ENCODE data around the gene MPP7. TPM values are rescaled to one million over a fixed set of nuclear protein-coding genes. Genes with fewer than 3 reads are reported as not detected.

The MPP7 gene
- total RNA-seq, 5 donors from 2014 or later (not counting 1 experiment from before 2014, with no cell fraction given) = 22.8 to 35.8 (median 26.0) TPM

- Mint-ChIP-seq H3K9me3 (no peaks in the 10 kb centered on the region), H3K27me3 (no peaks in the 10 kb centered on the region), H3K27ac (no peak overlapping the region), H3K4me3 (no peak overlapping the region), H3K4me1 (peaks cover 57 to 70% (median 68%) of the 10 kb centered on the region in 3 donors), H3K36me3 (peaks cover 15% of the 10 kb centered on the region)
- CTCF ChIA-PET = interaction anchor here in 1 of 2 donors (0.6 kb wide), 1 partner anchor 24 kb away, joined by 3 read pairs; the partner anchor contains the start of gene MPP7
- Histone ChIP-seq H3K4me1 (ENCODE audit: control insufficient read depth in 1 of 2, extremely low read depth in 1 of 2, insufficient read depth in 2 of 2, low read length in 2 of 2) (peaks cover 0 to 4% of the 10 kb centered on the region in 2 experiments), H3K27me3 (replicated peaks in 1 of 2; ENCODE audit: control insufficient read depth in 2 of 2, extremely low read depth in 1 of 2, insufficient read depth in 2 of 2, low read length in 1 of 2) (no peaks in the 10 kb centered on the region), H3K4me3 (ENCODE audit: control insufficient read depth in 1 of 2, extremely low read depth in 1 of 2, low read length in 1 of 2) (no peak overlapping the region), H3K27ac (ENCODE audit: low read length) (no peak overlapping the region), H3K9me3 (no peaks in the 10 kb centered on the region), H3K36me3 (ENCODE audit: control insufficient read depth in 2 of 2, extremely low read depth in 1 of 2, insufficient read depth in 1 of 2, low read length in 1 of 2) (no peaks in the 10 kb centered on the region)
- POLR2A ChIA-PET = no interaction called here
- DNase-seq (no peak), ATAC-seq (replicated peaks in 1 of 4) (no peak)
- WGBS (ENCODE audit: insufficient coverage) = 88% methylated on average over 3 of the region's 4 CpGs
Measured at GRCh38 chr10:28278842-28279241, 24.0 kb downstream of the MPP7 start.

- CTCF ChIA-PET = interaction anchor here (0.5 to 1.1 kb wide), 3 partner anchors 39 to 104 kb away, joined by 3 read pairs; no protein-coding TSS in a partner anchor
- Mint-ChIP-seq H3K27ac (no peak overlapping the region), H3K36me3 (peaks cover 15% of the 10 kb centered on the region), H3K4me1 (peaks cover 47 to 59% (median 56%) of the 10 kb centered on the region in 3 donors), H3K4me3 (no peak overlapping the region), H3K27me3 (no peaks in the 10 kb centered on the region), H3K9me3 (no peaks in the 10 kb centered on the region)
- ATAC-seq (replicated peaks in 1 of 4) (no peak), DNase-seq (no peak)
- H3K27ac ChIP-seq (ENCODE audit: low read length) = no peak overlapping the region
- H3K27me3 ChIP-seq (replicated peaks in 1 of 2; ENCODE audit: control insufficient read depth in 2 of 2, extremely low read depth in 1 of 2, insufficient read depth in 2 of 2, low read length in 1 of 2) = no peaks in the 10 kb centered on the region
- H3K9me3 ChIP-seq = no peaks in the 10 kb centered on the region
- no peaks in the 10 kb centered on the region for H3K36me3 ChIP-seq (ENCODE audit: control insufficient read depth in 2 of 2, extremely low read depth in 1 of 2, insufficient read depth in 1 of 2, low read length in 1 of 2)
- 100% methylated on average over 3 of the region's 4 CpGs for WGBS (ENCODE audit: insufficient coverage)
- peaks cover 0 to 4% of the 10 kb centered on the region in 2 experiments for H3K4me1 ChIP-seq (ENCODE audit: control insufficient read depth in 1 of 2, extremely low read depth in 1 of 2, insufficient read depth in 2 of 2, low read length in 2 of 2)
- no peak overlapping the region for H3K4me3 ChIP-seq (ENCODE audit: control insufficient read depth in 1 of 2, extremely low read depth in 1 of 2, low read length in 1 of 2)
- POLR2A ChIA-PET = no interaction called here
Measured at GRCh38 chr10:28276384-28276783, 26.5 kb downstream of the MPP7 start.

- Histone ChIP-seq H3K4me1 (ENCODE audit: control insufficient read depth in 1 of 2, extremely low read depth in 1 of 2, insufficient read depth in 2 of 2, low read length in 2 of 2) (peaks cover 0 to 4% of the 10 kb centered on the region in 2 experiments), H3K4me3 (ENCODE audit: control insufficient read depth in 1 of 2, extremely low read depth in 1 of 2, low read length in 1 of 2) (no peak overlapping the region), H3K27ac (ENCODE audit: low read length) (no peak overlapping the region), H3K36me3 (ENCODE audit: control insufficient read depth in 2 of 2, extremely low read depth in 1 of 2, insufficient read depth in 1 of 2, low read length in 1 of 2) (no peaks in the 10 kb centered on the region), H3K27me3 (replicated peaks in 1 of 2; ENCODE audit: control insufficient read depth in 2 of 2, extremely low read depth in 1 of 2, insufficient read depth in 2 of 2, low read length in 1 of 2) (no peaks in the 10 kb centered on the region), H3K9me3 (no peaks in the 10 kb centered on the region)
- peaks cover 16% of the 10 kb centered on the region for H3K36me3 Mint-ChIP-seq
- H3K4me1 Mint-ChIP-seq = peaks cover 46 to 49% (median 48%) of the 10 kb centered on the region in 3 donors
- H3K27ac Mint-ChIP-seq = no peak overlapping the region
- ChIA-PET POLR2A (no interaction called here), CTCF (interaction anchor here (0.5 to 1.7 kb wide), 7 partner anchors 10 to 122 kb away, joined by 3 to 9 read pairs (median 4); partner anchors contain the start of gene MPP7 (in 1 of the 2))
- ATAC-seq (replicated peaks in 1 of 4) (no peak), DNase-seq (no peak)
- no peaks in the 10 kb centered on the region for H3K27me3 Mint-ChIP-seq
- H3K9me3 Mint-ChIP-seq = no peaks in the 10 kb centered on the region
- no peak overlapping the region for H3K4me3 Mint-ChIP-seq
Measured at GRCh38 chr10:28274475-28274874, 28.4 kb downstream of the MPP7 start.

- Histone ChIP-seq H3K4me1 (ENCODE audit: control insufficient read depth in 1 of 2, extremely low read depth in 1 of 2, insufficient read depth in 2 of 2, low read length in 2 of 2) (peaks cover 0 to 4% of the 10 kb centered on the region in 2 experiments), H3K4me3 (ENCODE audit: control insufficient read depth in 1 of 2, extremely low read depth in 1 of 2, low read length in 1 of 2) (no peak overlapping the region), H3K9me3 (no peaks in the 10 kb centered on the region), H3K27me3 (replicated peaks in 1 of 2; ENCODE audit: control insufficient read depth in 2 of 2, extremely low read depth in 1 of 2, insufficient read depth in 2 of 2, low read length in 1 of 2) (no peaks in the 10 kb centered on the region), H3K36me3 (ENCODE audit: control insufficient read depth in 2 of 2, extremely low read depth in 1 of 2, insufficient read depth in 1 of 2, low read length in 1 of 2) (no peaks in the 10 kb centered on the region), H3K27ac (ENCODE audit: low read length) (no peak overlapping the region)
- Mint-ChIP-seq H3K4me3 (no peak overlapping the region), H3K4me1 (peaks cover 44 to 46% (median 45%) of the 10 kb centered on the region in 3 donors), H3K27ac (no peak overlapping the region), H3K27me3 (no peaks in the 10 kb centered on the region), H3K9me3 (no peaks in the 10 kb centered on the region), H3K36me3 (peaks cover 19% of the 10 kb centered on the region)
- ChIA-PET CTCF (no interaction called here), POLR2A (no interaction called here)
- no peak for ATAC-seq (replicated peaks in 1 of 4)
- DNase-seq = no peak
- 93% methylated on average over 2 of the region's 5 CpGs for WGBS (ENCODE audit: insufficient coverage)
Measured at GRCh38 chr10:28273343-28273742, 29.5 kb downstream of the MPP7 start.

GRCh38 chr10:28269842-28270456 is 32.9 kb downstream of the MPP7 start:
- Histone ChIP-seq H3K27me3 (replicated peaks in 1 of 2; ENCODE audit: control insufficient read depth in 2 of 2, extremely low read depth in 1 of 2, insufficient read depth in 2 of 2, low read length in 1 of 2) (no peaks in the 10 kb centered on the region), H3K4me1 (ENCODE audit: control insufficient read depth in 1 of 2, extremely low read depth in 1 of 2, insufficient read depth in 2 of 2, low read length in 2 of 2) (peaks cover 0 to 4% of the 10 kb centered on the region in 2 experiments), H3K9me3 (no peaks in the 10 kb centered on the region), H3K4me3 (ENCODE audit: control insufficient read depth in 1 of 2, extremely low read depth in 1 of 2, low read length in 1 of 2) (no peak overlapping the region), H3K27ac (ENCODE audit: low read length) (no peak overlapping the region), H3K36me3 (ENCODE audit: control insufficient read depth in 2 of 2, extremely low read depth in 1 of 2, insufficient read depth in 1 of 2, low read length in 1 of 2) (no peaks in the 10 kb centered on the region)
- DNase-seq = no peak
- POLR2A ChIA-PET = interaction anchor here (0.7 to 0.9 kb wide), 2 partner anchors 33 to 59 kb away, joined by 3 read pairs; no protein-coding TSS in a partner anchor
- no peak for ATAC-seq (replicated peaks in 1 of 4)
- no peaks in the 10 kb centered on the region for H3K27me3 Mint-ChIP-seq
- no peak overlapping the region for H3K4me3 Mint-ChIP-seq
- H3K36me3 Mint-ChIP-seq = peaks cover 11% of the 10 kb centered on the region
- WGBS (ENCODE audit: insufficient coverage) = 98% methylated on average over 6 of the region's 9 CpGs
- H3K27ac Mint-ChIP-seq = no peak overlapping the region
- CTCF ChIA-PET = interaction anchor here in 1 of 2 donors (0.6 to 0.9 kb wide), 3 partner anchors 21 to 232 kb away, joined by 3 to 4 read pairs (median 3); no protein-coding TSS in a partner anchor
- no peaks in the 10 kb centered on the region for H3K9me3 Mint-ChIP-seq
- peaks cover 36 to 42% (median 38%) of the 10 kb centered on the region in 3 donors for H3K4me1 Mint-ChIP-seq

- no peaks in the 10 kb centered on the region for H3K27me3 ChIP-seq (replicated peaks in 1 of 2; ENCODE audit: control insufficient read depth in 2 of 2, extremely low read depth in 1 of 2, insufficient read depth in 2 of 2, low read length in 1 of 2)
- ATAC-seq (replicated peaks in 1 of 4) = no peak
- no peaks in the 10 kb centered on the region for H3K4me1 ChIP-seq (ENCODE audit: control insufficient read depth in 1 of 2, extremely low read depth in 1 of 2, insufficient read depth in 2 of 2, low read length in 2 of 2)
- DNase-seq = no peak
- POLR2A ChIA-PET = interaction anchor here in 1 of 2 donors (0.6 kb wide), 1 partner anchor 58 kb away, joined by 3 read pairs; no protein-coding TSS in a partner anchor
- CTCF ChIA-PET = no interaction called here
- no peaks in the 10 kb centered on the region for H3K9me3 ChIP-seq
- Mint-ChIP-seq H3K4me3 (no peak overlapping the region), H3K27me3 (no peaks in the 10 kb centered on the region), H3K27ac (no peak overlapping the region), H3K9me3 (no peaks in the 10 kb centered on the region), H3K4me1 (peaks cover 26 to 35% (median 35%) of the 10 kb centered on the region in 3 donors), H3K36me3 (peaks cover 28% of the 10 kb centered on the region)
- H3K27ac ChIP-seq (ENCODE audit: low read length) = no peak overlapping the region
- no peak overlapping the region for H3K4me3 ChIP-seq (ENCODE audit: control insufficient read depth in 1 of 2, extremely low read depth in 1 of 2, low read length in 1 of 2)
- no CpG with 5 or more reads among the region's 3 CpGs for WGBS (ENCODE audit: insufficient coverage)
- peaks cover 0 to 3% of the 10 kb centered on the region in 2 donors for H3K36me3 ChIP-seq (ENCODE audit: control insufficient read depth in 2 of 2, extremely low read depth in 1 of 2, insufficient read depth in 1 of 2, low read length in 1 of 2)
Measured at GRCh38 chr10:28266449-28267224, 36.2 kb downstream of the MPP7 start.
